Mammary epithelial cell (primary cell): ENCODE measurements around the gene SLC12A8.

ENCODE experiments used
- EZH2 ChIP-seq: IDR thresholded peaks from 2 replicates; pipeline ENCODE4 v1.6.1; 2012; ENCODE audit warnings: low read length, inconsistent platforms, borderline replicate concordance
- TF ChIP-seq, protein P1 (sequence below), 2 donors: IDR thresholded peaks in 1 of 2; conservative IDR thresholded peaks in 1 of 2; 2 replicates each; pipeline ENCODE4 v1.5.1; 2011 to 2012; ENCODE audit warnings: inconsistent platforms in 2 of 2, low read length in 2 of 2, mild to moderate bottlenecking in 2 of 2, control low read depth in 1 of 2, low read depth in 1 of 2; ENCODE audit not compliant: insufficient read depth in 1 of 2; ENCODE audit errors: extremely low read depth in 1 of 2

DNA sequence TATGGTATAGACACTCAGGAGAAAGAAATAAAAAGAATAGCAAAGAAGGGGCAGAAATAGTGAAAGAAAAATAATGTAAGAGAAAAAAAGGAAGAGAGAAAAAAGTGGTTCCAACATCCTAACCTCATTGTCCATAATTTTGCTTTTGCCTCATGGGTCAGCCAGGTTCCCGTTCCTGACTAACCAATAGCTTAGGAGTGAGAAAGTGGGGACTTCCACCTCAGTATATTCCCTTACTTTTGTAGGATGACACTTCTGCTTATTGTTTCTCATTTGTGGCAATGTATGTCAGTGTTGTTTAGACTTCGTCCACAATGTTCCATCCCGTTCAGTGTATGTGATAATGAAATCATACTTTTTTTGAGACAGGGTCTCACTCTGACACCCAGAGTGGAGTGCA, 9.3 kb upstream of the SLC12A8 start:
- TF ChIP-seq, protein P1, sequence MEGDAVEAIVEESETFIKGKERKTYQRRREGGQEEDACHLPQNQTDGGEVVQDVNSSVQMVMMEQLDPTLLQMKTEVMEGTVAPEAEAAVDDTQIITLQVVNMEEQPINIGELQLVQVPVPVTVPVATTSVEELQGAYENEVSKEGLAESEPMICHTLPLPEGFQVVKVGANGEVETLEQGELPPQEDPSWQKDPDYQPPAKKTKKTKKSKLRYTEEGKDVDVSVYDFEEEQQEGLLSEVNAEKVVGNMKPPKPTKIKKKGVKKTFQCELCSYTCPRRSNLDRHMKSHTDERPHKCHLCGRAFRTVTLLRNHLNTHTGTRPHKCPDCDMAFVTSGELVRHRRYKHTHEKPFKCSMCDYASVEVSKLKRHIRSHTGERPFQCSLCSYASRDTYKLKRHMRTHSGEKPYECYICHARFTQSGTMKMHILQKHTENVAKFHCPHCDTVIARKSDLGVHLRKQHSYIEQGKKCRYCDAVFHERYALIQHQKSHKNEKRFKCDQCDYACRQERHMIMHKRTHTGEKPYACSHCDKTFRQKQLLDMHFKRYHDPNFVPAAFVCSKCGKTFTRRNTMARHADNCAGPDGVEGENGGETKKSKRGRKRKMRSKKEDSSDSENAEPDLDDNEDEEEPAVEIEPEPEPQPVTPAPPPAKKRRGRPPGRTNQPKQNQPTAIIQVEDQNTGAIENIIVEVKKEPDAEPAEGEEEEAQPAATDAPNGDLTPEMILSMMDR (conservative IDR thresholded peaks at IDR 0.05 in 1 of 2, IDR thresholded peaks at IDR 0.05 in 1 of 2; ENCODE audit: extremely low read depth in 1 of 2, insufficient read depth in 1 of 2, low read depth in 1 of 2, low read length in 2 of 2), result no peak
- no peak for TF ChIP-seq EZH2
